ENCODE data around the gene ECE1.
"Not testable (repeated sequence)": the region's sequence is repeated elsewhere in the genome, so short reads cannot be mapped to it uniquely, and the experiment has no call there.

ECE1 gene

GRCh38 chr1:21175324-21175669, 115.0 kb downstream of the ECE1 start:
- DNase-seq: peak in 1 of 2 experiments; percentile 12

DNA sequence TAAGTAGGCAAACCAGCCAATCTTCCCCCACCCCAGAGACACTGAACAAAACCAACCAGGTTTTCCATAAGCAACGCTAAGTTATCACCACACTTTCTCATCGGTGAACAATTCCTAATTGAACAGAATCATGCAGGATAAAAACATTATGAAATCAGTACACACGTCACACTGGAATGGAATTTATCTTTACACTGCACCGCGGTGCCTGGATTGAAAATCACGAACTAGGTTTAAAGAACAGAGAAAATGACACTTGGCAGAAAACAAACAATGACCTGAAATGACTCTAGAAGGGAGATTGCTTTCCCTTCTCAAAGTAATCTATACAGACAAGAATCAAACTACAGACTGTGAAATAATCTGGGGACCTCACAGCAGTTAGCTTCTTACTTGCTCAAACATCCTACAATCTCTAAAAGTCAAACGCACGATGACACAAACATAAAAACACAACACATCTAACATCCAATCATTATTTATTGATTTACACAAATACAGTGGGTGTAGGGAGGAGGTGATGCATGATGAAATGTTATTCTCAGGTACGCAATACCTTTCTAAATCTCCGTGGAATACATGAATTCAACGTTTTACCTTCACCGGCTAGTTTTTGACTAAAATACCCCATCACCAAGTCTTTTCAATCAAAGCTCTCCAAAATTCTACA, 115.5 kb downstream of the ECE1 start:
- DNase-seq: no peak

DNA sequence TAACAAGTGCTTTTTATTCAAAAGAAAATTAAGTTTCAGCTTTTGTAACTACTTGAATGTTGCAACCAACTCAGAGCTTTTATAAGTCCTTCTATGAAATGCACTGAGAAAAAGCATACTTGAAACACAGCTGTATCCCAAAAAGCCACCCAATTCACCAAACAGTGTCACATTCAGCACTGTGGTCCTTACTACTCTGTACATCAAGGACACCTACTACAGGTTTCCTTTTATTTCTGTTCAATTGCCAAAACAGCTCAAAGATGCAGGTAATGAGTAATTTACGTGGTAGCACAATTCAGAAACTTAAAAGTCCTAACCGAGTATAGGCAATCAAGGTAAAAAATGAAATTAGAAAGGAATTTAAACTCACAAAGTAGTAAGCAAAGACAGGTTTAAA, 116.0 kb downstream of the ECE1 start:
- DNase-seq: no peak

GRCh38 chr1:21173096-21173495, 117.2 kb downstream of the ECE1 start:
- not testable (repeated sequence) for DNase-seq

- DNase-seq: not testable (repeated sequence)
These were observed 119.4 kb downstream of the ECE1 start for GRCh38 chr1:21170837-21171236.

GRCh38 chr1:21168444-21168843, 121.8 kb downstream of the ECE1 start:
- no peak for DNase-seq
